T-helper 2 cell treated with Interferon-gamma antibody and Interleukin-4, amounts not matched to agents 5 μg/mL and 100 μg/mL, for 36 hours (primary cell): Measurements from ENCODE around the gene TTC7B.

Experiments used
- DNase-seq: peaks from one replicate; pipeline ENCODE4 v3.0.0; 2021; ENCODE audit warnings: low spot score
- H3K27ac Mint-ChIP-seq: one replicate; pipeline ENCODE4 v1.8.0; 2021; ENCODE audit warnings: mild to moderate bottlenecking, mixed read lengths
- H3K27me3 Mint-ChIP-seq: one replicate; pipeline ENCODE4 v1.8.0; 2021; ENCODE audit warnings: low read depth, mixed read lengths
- H3K36me3 Mint-ChIP-seq: one replicate; pipeline ENCODE4 v1.8.0; 2021; ENCODE audit warnings: low read depth, mixed read lengths
- H3K4me1 Mint-ChIP-seq: one replicate; pipeline ENCODE4 v1.8.0; 2021; ENCODE audit warnings: low read depth, mixed read lengths
- H3K4me3 Mint-ChIP-seq: one replicate; pipeline ENCODE4 v1.8.0; 2022; ENCODE audit warnings: mild to moderate bottlenecking, moderate library complexity, mixed read lengths
- H3K9me3 Mint-ChIP-seq: one replicate; pipeline ENCODE4 v1.8.0; 2021; ENCODE audit warnings: mixed read lengths

TTC7B gene

DNA sequence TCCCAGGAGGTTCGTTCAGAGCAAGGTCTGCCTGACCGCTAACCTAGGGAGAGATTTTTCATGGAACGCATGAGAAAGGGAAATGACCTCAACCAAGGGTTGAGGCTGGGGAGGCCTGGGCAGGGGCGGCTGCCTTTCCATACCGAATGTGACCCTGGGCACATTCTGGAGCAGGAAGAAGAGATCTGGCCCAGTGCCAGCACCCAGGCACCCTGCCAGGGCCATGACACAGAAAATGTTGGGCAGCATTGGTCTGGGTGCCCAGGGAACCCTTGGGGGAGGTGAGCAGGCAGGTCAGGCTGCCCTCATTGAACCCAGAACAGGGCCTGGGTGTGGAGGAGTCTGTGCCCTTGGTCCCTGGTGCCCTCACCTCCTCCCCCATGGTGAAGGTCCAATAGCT is 312.6 kb downstream of the TTC7B start:
- Mint-ChIP-seq H3K27ac (no peak overlapping the region), H3K36me3 (no peaks in the 10 kb centered on the region), H3K4me1 (peaks cover 4% of the 10 kb centered on the region), H3K4me3 (no peak overlapping the region), H3K27me3 (peaks cover 3% of the 10 kb centered on the region), H3K9me3 (no peaks in the 10 kb centered on the region)
- no peak for DNase-seq

- no peak for DNase-seq
- H3K36me3 Mint-ChIP-seq, result no peaks in the 10 kb centered on the region
- H3K27ac Mint-ChIP-seq, result no peak overlapping the region
- H3K9me3 Mint-ChIP-seq, result no peaks in the 10 kb centered on the region
- H3K4me1 Mint-ChIP-seq, result peaks cover 4% of the 10 kb centered on the region
- H3K4me3 Mint-ChIP-seq, result no peak overlapping the region
- H3K27me3 Mint-ChIP-seq, result no peaks in the 10 kb centered on the region
Observed at GRCh38 chr14:90502760-90503159, 313.5 kb downstream of the TTC7B start.

- Mint-ChIP-seq H3K27me3 (no peaks in the 10 kb centered on the region), H3K4me1 (peaks cover 4% of the 10 kb centered on the region), H3K36me3 (no peaks in the 10 kb centered on the region), H3K4me3 (no peak overlapping the region), H3K9me3 (no peaks in the 10 kb centered on the region), H3K27ac (no peak overlapping the region)
- DNase-seq, result no peak
Observed at GRCh38 chr14:90500665-90501370, 315.4 kb downstream of the TTC7B start.

DNA sequence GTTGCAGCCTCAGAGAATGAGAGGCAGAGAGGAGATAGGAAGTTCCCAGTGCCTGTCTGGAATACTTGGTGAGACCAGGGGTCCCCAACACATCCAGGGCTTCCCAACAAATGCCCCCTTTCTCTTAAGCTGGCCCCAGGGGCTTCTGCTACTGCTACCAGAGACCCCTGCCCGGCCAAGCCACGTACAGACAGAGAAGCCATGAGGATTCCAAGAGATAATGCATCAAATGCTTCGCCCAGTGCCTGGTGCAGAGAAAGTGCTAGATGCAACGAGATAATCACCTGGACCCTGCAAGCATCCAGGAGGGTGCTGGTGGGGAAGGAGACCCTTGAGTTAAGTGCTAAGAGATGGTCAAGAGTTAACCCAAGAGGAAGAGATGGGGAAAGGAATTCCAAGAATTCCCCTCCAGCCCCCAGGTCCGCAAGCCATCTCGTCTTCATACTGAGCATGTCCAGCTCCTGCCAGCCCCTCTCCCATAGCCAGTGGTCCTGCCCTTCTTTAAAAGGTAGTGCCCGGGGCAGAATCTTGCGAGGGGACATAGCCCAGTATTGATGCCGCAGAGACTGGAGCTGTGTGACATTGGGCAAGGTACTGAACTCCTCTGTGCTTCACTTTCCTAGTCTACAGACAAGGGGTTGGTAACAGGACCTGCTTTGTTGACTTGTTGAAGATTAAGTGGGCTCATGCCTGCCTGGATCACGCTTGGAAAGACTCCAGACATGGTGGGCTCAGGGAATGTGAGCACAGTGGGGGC is 316.1 kb downstream of the TTC7B start:
- no peak overlapping the region for H3K4me3 Mint-ChIP-seq
- no peaks in the 10 kb centered on the region for H3K36me3 Mint-ChIP-seq
- no peaks in the 10 kb centered on the region for H3K27me3 Mint-ChIP-seq
- peaks cover 4% of the 10 kb centered on the region for H3K4me1 Mint-ChIP-seq
- no peaks in the 10 kb centered on the region for H3K9me3 Mint-ChIP-seq
- H3K27ac Mint-ChIP-seq, result no peak overlapping the region
- no peak for DNase-seq

- H3K27ac Mint-ChIP-seq, result no peak overlapping the region
- no peak overlapping the region for H3K4me3 Mint-ChIP-seq
- no peak for DNase-seq
- peaks cover 4% of the 10 kb centered on the region for H3K4me1 Mint-ChIP-seq
- no peaks in the 10 kb centered on the region for H3K27me3 Mint-ChIP-seq
- H3K36me3 Mint-ChIP-seq, result no peaks in the 10 kb centered on the region
- H3K9me3 Mint-ChIP-seq, result no peaks in the 10 kb centered on the region
Observed at GRCh38 chr14:90499121-90499520, 317.1 kb downstream of the TTC7B start.

GRCh38 chr14:90498198-90498597 is 318.0 kb downstream of the TTC7B start:
- no peak overlapping the region for H3K27ac Mint-ChIP-seq
- H3K27me3 Mint-ChIP-seq, result no peaks in the 10 kb centered on the region
- peaks cover 4% of the 10 kb centered on the region for H3K4me1 Mint-ChIP-seq
- no peaks in the 10 kb centered on the region for H3K9me3 Mint-ChIP-seq
- no peak for DNase-seq
- no peak overlapping the region for H3K4me3 Mint-ChIP-seq
- H3K36me3 Mint-ChIP-seq, result no peaks in the 10 kb centered on the region

DNA sequence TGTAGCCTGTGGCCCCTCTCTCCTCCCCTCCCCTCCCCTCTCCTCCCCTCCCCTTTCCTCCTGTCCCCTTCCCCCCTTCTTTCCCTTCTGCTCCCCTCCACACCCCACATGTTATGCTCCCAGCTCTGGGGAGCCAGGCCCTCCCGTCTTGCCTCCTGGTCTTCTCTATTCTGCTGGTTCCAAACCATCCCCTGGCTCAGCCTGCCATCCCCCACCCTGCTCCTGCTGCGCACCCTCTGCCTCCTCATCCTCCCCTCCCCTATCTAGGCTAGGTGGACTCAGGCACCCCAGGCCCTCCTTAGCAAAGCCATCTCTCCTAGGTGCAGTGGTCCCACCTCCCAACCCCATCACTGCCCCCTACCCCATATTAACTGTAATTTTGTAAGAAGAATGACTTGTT is 319.9 kb downstream of the TTC7B start:
- H3K9me3 Mint-ChIP-seq, result no peaks in the 10 kb centered on the region
- H3K4me1 Mint-ChIP-seq, result peaks cover 4% of the 10 kb centered on the region
- no peaks in the 10 kb centered on the region for H3K27me3 Mint-ChIP-seq
- no peak overlapping the region for H3K4me3 Mint-ChIP-seq
- DNase-seq, result no peak
- H3K36me3 Mint-ChIP-seq, result no peaks in the 10 kb centered on the region
- H3K27ac Mint-ChIP-seq, result no peak overlapping the region

GRCh38 chr14:90495357-90496276 is 320.6 kb downstream of the TTC7B start:
- Mint-ChIP-seq H3K27ac (no peak overlapping the region), H3K36me3 (no peaks in the 10 kb centered on the region), H3K9me3 (no peaks in the 10 kb centered on the region), H3K4me1 (peaks cover 3% of the 10 kb centered on the region), H3K27me3 (no peaks in the 10 kb centered on the region), H3K4me3 (no peak overlapping the region)
- peak; percentile 20 for DNase-seq

DNA sequence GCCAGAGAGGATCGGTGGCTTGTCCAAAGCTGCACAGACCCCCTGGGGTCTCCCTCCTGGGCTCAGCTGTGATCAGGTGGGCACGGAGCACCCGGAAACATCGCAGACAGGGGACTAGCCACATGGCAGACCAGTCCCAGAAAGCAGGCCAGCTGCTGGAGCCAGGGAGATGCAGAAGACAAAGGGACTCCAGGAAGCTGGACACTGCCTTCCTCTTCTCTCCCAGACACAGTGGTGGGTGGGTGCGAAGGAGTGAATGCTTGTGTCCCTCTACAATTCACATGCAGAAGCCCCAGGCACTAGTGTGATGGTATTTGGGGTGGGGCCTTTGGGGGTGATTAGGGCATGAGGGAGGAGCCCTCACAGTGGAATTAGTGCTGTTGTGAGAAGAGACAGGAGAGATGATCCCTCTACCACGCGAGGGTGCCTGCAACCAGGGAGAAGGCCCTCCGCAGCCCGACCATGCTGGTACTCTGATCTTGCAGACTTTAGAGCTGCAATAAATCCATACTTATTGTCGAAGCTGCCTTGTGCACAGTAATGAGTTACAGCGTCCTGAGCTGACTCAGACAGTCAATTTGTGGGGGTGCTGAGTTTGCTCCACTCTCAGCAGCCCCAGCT is 324.2 kb downstream of the TTC7B start:
- no peak for DNase-seq
- Mint-ChIP-seq H3K9me3 (no peaks in the 10 kb centered on the region), H3K27ac (no peak overlapping the region), H3K4me3 (no peak overlapping the region), H3K27me3 (no peaks in the 10 kb centered on the region), H3K4me1 (no peaks in the 10 kb centered on the region), H3K36me3 (no peaks in the 10 kb centered on the region)

DNA sequence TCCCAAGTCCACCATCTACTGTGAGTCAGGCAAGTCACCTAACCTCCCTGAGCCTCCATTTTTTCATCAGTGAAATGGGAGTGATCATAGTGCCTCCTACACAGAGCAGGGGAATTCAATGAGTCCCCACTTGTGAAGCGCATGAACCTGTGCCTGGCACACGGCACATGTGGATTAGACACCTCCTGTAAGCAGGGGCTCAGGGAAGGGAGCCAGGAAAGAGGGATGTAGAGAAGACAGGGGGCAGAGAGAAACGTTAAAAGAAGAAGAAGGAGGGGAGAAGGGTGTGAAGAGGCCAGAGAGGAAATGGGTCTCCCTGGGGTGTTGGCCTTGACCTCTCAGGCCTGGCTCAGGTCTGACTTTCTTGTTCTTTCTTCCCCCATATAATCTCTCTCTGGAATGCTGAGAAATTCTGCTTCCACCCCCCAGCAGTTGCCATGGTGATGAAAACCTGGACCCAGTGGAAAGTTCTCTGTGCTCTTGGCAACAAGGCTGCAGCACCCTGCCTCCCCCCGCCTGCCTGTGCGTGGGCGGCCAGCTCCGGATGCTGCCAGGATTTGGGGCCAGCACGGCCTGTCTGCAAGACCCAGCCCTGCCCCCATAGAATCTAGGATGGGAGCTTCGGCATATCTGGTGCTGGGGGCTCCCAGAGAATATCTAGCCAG is 324.9 kb downstream of the TTC7B start:
- no peak overlapping the region for H3K4me3 Mint-ChIP-seq
- no peak overlapping the region for H3K27ac Mint-ChIP-seq
- no peaks in the 10 kb centered on the region for H3K4me1 Mint-ChIP-seq
- no peaks in the 10 kb centered on the region for H3K9me3 Mint-ChIP-seq
- no peaks in the 10 kb centered on the region for H3K36me3 Mint-ChIP-seq
- peaks cover under 1% of the 10 kb centered on the region for H3K27me3 Mint-ChIP-seq
- no peak for DNase-seq

DNA sequence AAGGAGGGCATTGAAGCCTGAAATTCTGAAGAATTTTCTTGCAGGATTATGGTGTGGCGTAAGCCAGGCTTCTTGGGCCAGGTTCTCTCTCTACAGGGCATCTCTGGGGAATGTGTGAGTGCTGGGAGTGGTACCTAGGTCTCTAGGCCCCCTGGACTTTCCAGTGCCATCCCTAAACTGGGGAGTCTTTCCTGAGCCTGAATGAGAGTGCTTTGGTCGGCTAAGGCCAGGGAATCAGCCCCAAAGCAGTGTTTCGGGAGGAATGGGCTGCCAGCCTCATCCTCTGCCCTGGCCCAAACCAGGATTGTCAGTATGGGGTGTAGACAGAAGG is 325.5 kb downstream of the TTC7B start:
- Mint-ChIP-seq H3K27ac (no peak overlapping the region), H3K4me1 (no peaks in the 10 kb centered on the region), H3K27me3 (peaks cover 2% of the 10 kb centered on the region), H3K36me3 (no peaks in the 10 kb centered on the region), H3K9me3 (no peaks in the 10 kb centered on the region), H3K4me3 (no peak overlapping the region)
- DNase-seq, result no peak

- Mint-ChIP-seq H3K4me3 (no peak overlapping the region), H3K9me3 (no peaks in the 10 kb centered on the region), H3K36me3 (no peaks in the 10 kb centered on the region)
Observed at GRCh38 chr14:90489916-90490719, 326.1 kb downstream of the TTC7B start.

DNA sequence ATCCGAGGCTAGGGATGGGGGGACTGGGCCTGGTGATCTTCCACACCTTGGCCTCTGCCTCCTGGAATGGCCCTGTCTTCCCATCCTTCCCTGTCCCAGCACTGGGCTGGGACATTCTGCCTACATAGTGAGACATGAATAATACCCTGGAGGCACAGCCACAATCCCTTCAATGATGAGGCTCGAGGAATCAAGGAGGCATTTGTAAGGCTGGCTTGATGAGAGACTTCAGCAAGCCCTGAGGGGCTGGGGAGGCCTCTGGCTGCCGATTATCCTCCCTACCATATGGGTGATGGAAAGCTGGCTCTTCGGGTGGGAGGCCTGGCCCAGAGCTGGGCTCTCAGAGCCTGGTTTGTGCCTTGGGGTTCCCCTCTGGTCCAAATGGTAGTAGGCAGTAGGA is 326.9 kb downstream of the TTC7B start:
- Mint-ChIP-seq H3K9me3 (no peaks in the 10 kb centered on the region), H3K4me3 (no peak overlapping the region), H3K36me3 (no peaks in the 10 kb centered on the region), H3K4me1 (no peaks in the 10 kb centered on the region), H3K27me3 (peaks cover 3% of the 10 kb centered on the region), H3K27ac (no peak overlapping the region)
- no peak for DNase-seq

More at GRCh38 chr14:90489916-90490719, 326.1 kb downstream of the TTC7B start:
- Mint-ChIP-seq H3K27me3 (peaks cover 2% of the 10 kb centered on the region), H3K27ac (no peak overlapping the region), H3K4me1 (no peaks in the 10 kb centered on the region)
- no peak for DNase-seq
